ENCODE measurements around the gene IL23R.

- TF ChIP-seq, protein P1, sequence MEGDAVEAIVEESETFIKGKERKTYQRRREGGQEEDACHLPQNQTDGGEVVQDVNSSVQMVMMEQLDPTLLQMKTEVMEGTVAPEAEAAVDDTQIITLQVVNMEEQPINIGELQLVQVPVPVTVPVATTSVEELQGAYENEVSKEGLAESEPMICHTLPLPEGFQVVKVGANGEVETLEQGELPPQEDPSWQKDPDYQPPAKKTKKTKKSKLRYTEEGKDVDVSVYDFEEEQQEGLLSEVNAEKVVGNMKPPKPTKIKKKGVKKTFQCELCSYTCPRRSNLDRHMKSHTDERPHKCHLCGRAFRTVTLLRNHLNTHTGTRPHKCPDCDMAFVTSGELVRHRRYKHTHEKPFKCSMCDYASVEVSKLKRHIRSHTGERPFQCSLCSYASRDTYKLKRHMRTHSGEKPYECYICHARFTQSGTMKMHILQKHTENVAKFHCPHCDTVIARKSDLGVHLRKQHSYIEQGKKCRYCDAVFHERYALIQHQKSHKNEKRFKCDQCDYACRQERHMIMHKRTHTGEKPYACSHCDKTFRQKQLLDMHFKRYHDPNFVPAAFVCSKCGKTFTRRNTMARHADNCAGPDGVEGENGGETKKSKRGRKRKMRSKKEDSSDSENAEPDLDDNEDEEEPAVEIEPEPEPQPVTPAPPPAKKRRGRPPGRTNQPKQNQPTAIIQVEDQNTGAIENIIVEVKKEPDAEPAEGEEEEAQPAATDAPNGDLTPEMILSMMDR (IDR thresholded peaks at IDR 0.05; ENCODE audit: insufficient read depth, low read length, poor library complexity, severe bottlenecking): no peak
- TF ChIP-seq EZH2phosphoT487 (conservative IDR thresholded peaks at IDR 0.05; ENCODE audit: low read length): no peak
Observed at GRCh38 chr1:67142931-67143330, 23.3 kb upstream of the IL23R start.

All from SU-DHL-6 (cell line).